ENCODE data around the gene SLAIN1. TPM values are rescaled to one million over a fixed set of nuclear protein-coding genes. Genes with fewer than 3 reads are reported as not detected.
"Not testable (repeated sequence)": the region's sequence is repeated elsewhere in the genome, so short reads cannot be mapped to it uniquely, and the experiment has no call there.

The SLAIN1 gene
- polyA plus RNA-seq (2013), result 36.2 TPM

DNA sequence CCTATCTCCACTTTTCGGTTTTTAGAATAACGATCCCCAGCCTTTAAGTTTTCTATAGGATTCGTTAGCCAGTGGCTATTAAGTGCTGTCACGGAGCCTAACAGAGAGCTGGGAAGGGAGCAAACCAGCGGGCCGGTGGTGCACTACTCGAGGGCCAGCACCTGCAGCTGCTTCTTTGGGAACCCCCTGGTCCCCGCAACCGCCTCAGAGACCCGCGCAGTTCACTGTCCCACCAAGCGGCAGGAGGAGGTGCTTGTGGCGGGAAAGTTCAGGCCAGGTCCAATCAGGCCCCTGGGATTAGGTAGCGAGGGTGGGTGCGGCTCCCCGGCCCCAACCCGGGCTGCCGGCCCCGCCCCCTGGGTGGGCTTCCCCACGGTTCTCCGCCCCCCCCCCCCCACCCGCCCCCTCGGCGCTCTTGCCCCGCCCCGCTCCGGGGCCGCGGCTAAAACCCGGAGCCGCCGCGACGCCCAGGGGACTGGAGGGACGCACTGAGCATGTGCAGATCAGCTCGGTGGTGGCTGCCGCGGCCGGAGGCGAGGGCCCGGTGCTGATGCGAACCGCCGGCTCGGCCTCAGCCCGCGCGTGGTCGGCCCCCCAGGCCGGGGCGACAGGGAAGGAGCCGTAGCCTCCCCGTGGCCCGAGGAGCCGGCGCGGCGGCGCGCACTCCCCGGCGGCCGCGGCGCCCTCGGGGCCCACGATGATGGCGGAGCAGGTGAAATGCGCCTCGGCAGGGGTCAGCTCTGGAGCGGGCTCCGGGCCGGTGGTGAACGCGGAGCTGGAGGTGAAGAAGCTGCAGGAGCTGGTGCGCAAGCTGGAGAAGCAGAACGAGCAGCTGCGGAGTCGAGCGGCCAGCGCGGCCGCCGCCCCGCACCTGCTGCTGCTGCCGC, at the start of gene SLAIN1:
Gene SLAIN1 (plus strand): TSS at position 471 of the 887 bp plus-strand sequence. CDS start 227 bp downstream, at position 698.
- ChIA-PET POLR2A (interaction anchor here (0.5 to 0.6 kb wide), 2 partner anchors 101 to 953 kb away, joined by 4 to 5 read pairs; no protein-coding TSS in a partner anchor), CTCF (interaction anchor here (0.6 to 0.7 kb wide), 2 partner anchors 70 to 101 kb away, joined by 3 read pairs; no protein-coding TSS in a partner anchor)
- H3K36me3 ChIP-seq (ENCODE audit: control insufficient read depth in 4 of 4, insufficient read depth in 4 of 4, low read length in 3 of 4), result no peaks in the 10 kb centered on the region
- H3K9me3 ChIP-seq (ENCODE audit: control extremely low read depth in 1 of 5, control insufficient read depth in 4 of 5, insufficient read depth in 2 of 5, low read depth in 1 of 5, low read length in 4 of 5), result no peaks in the 10 kb centered on the region
- H3K27me3 ChIP-seq (replicated peaks in 2 of 5; ENCODE audit: control insufficient read depth in 4 of 5, insufficient read depth in 5 of 5, low read length in 4 of 5), result no peaks in the 10 kb centered on the region
- DNase-seq, result peak; percentile 85 to 95 (median 93)
- peaks cover 17 to 30% (median 25%) of the 10 kb centered on the region in 4 experiments for H3K4me1 ChIP-seq (ENCODE audit: control extremely low read depth in 1 of 4, control insufficient read depth in 4 of 4, insufficient read depth in 4 of 4, low read length in 3 of 4)
- H3K4me3 ChIP-seq (ENCODE audit: control insufficient read depth in 1 of 7, extremely low read depth in 1 of 7, insufficient read depth in 4 of 7, low read depth in 2 of 7, low read length in 6 of 7), result peak within 1 kb of the TSS; percentile 68 to 97 (median 92)
- WGBS (ENCODE audit: insufficient coverage), result 0% methylated on average over 51 of the region's 86 CpGs
- H3K27ac ChIP-seq (ENCODE audit: insufficient read depth in 1 of 2, low read depth in 1 of 2, low read length in 2 of 2, poor library complexity in 1 of 2, severe bottlenecking in 2 of 2), result peak within 1 kb of the TSS in 1 of 2 experiments; percentile 64

DNA sequence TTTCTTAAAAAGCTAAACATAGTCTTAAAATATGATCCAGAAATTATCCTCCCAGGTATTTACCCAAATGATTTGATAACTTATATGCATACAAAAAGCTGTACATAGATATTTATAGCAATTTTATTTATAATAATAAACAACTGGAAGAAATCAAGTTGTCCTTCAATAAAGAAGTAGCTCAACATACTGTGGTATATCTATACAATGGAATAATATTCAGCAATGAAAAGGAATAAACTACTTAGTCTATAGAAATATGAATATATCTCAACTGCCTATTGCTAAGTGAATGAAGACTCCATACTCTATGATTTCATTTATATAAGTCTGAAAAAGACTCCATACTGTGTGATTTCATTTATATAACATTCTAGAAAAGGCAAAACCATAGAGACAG, 47.1 kb upstream of the SLAIN1 start:
- DNase-seq, result no peak
- no peaks in the 10 kb centered on the region for H3K27me3 ChIP-seq (replicated peaks in 2 of 5; ENCODE audit: control insufficient read depth in 4 of 5, insufficient read depth in 5 of 5, low read length in 4 of 5)
- H3K36me3 ChIP-seq (ENCODE audit: control insufficient read depth in 4 of 4, insufficient read depth in 4 of 4, low read length in 3 of 4), result no peaks in the 10 kb centered on the region
- peaks cover 0 to 4% (median 0%) of the 10 kb centered on the region in 5 experiments for H3K9me3 ChIP-seq (ENCODE audit: control extremely low read depth in 1 of 5, control insufficient read depth in 4 of 5, insufficient read depth in 2 of 5, low read depth in 1 of 5, low read length in 4 of 5)
- ChIA-PET CTCF (no interaction called here), POLR2A (interaction anchor here (0.7 kb wide), 1 partner anchor 9 kb away, joined by 4 read pairs; no protein-coding TSS in a partner anchor)
- H3K4me1 ChIP-seq (ENCODE audit: control extremely low read depth in 1 of 4, control insufficient read depth in 4 of 4, insufficient read depth in 4 of 4, low read length in 3 of 4), result peaks cover 0 to 7% (median 2%) of the 10 kb centered on the region in 4 experiments
- H3K4me3 ChIP-seq (ENCODE audit: control insufficient read depth in 1 of 7, extremely low read depth in 1 of 7, insufficient read depth in 4 of 7, low read depth in 2 of 7, low read length in 6 of 7), result no peak overlapping the region
- H3K27ac ChIP-seq (ENCODE audit: insufficient read depth in 1 of 2, low read depth in 1 of 2, low read length in 2 of 2, poor library complexity in 1 of 2, severe bottlenecking in 2 of 2), result no peak overlapping the region

DNA sequence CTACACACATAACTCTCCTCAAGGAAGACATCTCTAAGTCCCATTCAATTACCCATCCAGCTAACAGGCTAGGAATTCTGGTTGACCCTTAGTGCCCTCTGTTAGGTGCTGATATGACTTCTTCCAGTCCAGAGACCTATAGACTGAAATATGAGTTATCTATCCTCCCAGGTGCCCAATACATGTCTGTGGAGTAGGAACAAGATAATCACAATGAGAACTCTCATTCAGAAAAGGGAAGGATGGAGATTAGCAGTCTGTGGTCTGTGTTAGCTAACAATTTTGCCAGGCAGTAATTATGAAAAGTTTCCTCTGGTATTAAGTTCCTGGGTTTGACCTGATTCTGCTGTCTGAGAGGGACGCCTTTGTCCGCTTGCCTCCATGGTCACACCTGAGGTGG, 44.2 kb upstream of the SLAIN1 start:
- peaks cover 0 to 7% (median 2%) of the 10 kb centered on the region in 4 experiments for H3K4me1 ChIP-seq (ENCODE audit: control extremely low read depth in 1 of 4, control insufficient read depth in 4 of 4, insufficient read depth in 4 of 4, low read length in 3 of 4)
- peak; percentile 13 to 62 (median 54) for DNase-seq
- peaks cover 0 to 4% (median 0%) of the 10 kb centered on the region in 5 experiments for H3K9me3 ChIP-seq (ENCODE audit: control extremely low read depth in 1 of 5, control insufficient read depth in 4 of 5, insufficient read depth in 2 of 5, low read depth in 1 of 5, low read length in 4 of 5)
- no peaks in the 10 kb centered on the region for H3K36me3 ChIP-seq (ENCODE audit: control insufficient read depth in 4 of 4, insufficient read depth in 4 of 4, low read length in 3 of 4)
- CTCF ChIA-PET, result interaction anchor here (1.0 kb wide), 1 partner anchor 160 kb away, joined by 3 read pairs; no protein-coding TSS in a partner anchor
- 20% methylated on average over 2 of the region's 2 CpGs for WGBS (ENCODE audit: insufficient coverage)
- H3K27ac ChIP-seq (ENCODE audit: insufficient read depth in 1 of 2, low read depth in 1 of 2, low read length in 2 of 2, poor library complexity in 1 of 2, severe bottlenecking in 2 of 2), result no peak overlapping the region
- no peaks in the 10 kb centered on the region for H3K27me3 ChIP-seq (replicated peaks in 2 of 5; ENCODE audit: control insufficient read depth in 4 of 5, insufficient read depth in 5 of 5, low read length in 4 of 5)
- POLR2A ChIA-PET, result no interaction called here
- no peak overlapping the region for H3K4me3 ChIP-seq (ENCODE audit: control insufficient read depth in 1 of 7, extremely low read depth in 1 of 7, insufficient read depth in 4 of 7, low read depth in 2 of 7, low read length in 6 of 7)

DNA sequence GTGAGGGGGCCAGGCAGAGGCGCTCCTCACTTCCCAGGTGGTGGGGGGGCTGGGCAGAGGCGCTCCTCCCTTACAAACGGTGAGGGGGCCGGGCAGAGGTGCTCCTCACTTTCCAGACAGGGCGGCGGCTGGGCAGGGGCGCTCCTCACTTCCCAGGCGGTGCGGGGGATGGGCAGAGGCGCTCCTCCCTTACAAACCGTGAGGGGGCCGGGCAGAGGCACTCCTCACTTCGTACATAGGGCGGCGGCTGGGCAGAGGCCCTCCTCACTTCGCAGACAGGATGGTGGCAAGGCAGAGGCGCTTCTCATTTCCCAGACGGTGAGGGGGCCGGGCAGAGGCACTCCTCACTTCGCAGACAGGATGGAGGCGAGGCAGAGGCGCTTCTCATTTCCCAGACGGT, 37.5 kb upstream of the SLAIN1 start:
- H3K9me3 ChIP-seq (ENCODE audit: control extremely low read depth in 1 of 5, control insufficient read depth in 4 of 5, insufficient read depth in 2 of 5, low read depth in 1 of 5, low read length in 4 of 5); H3K27me3 ChIP-seq (replicated peaks in 2 of 5; ENCODE audit: control insufficient read depth in 4 of 5, insufficient read depth in 5 of 5, low read length in 4 of 5); POLR2A ChIA-PET; DNase-seq; H3K4me3 ChIP-seq (ENCODE audit: control insufficient read depth in 1 of 7, extremely low read depth in 1 of 7, insufficient read depth in 4 of 7, low read depth in 2 of 7, low read length in 6 of 7); H3K4me1 ChIP-seq (ENCODE audit: control extremely low read depth in 1 of 4, control insufficient read depth in 4 of 4, insufficient read depth in 4 of 4, low read length in 3 of 4); H3K27ac ChIP-seq (ENCODE audit: insufficient read depth in 1 of 2, low read depth in 1 of 2, low read length in 2 of 2, poor library complexity in 1 of 2, severe bottlenecking in 2 of 2); H3K36me3 ChIP-seq (ENCODE audit: control insufficient read depth in 4 of 4, insufficient read depth in 4 of 4, low read length in 3 of 4); CTCF ChIA-PET: not testable (repeated sequence)
- WGBS (ENCODE audit: insufficient coverage), result 94% methylated on average over 22 of the region's 23 CpGs

DNA sequence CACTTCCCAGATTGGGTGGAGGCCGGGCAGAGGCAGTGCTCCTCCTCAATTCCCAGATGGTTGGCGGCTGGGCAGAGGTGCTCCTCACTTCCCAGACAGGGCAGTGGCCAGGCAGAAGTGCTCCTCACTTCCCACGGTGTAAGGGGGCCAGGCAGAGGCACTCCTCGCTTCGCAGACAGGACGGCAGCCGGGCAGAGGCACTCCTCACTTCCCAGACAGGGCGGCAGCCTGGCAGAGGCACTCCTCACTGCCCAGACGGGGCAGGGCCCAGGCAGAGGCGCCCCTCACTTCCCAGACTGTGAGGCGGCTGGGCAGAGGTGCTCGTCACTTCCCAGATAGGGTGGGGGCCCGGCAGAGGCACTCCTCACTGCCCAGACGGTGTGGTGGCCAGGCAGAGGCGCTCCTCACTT, 36.6 kb upstream of the SLAIN1 start:
- ChIA-PET POLR2A (no interaction called here), CTCF (no interaction called here)
- DNase-seq, result no peak
- no peaks in the 10 kb centered on the region for H3K4me1 ChIP-seq (ENCODE audit: control extremely low read depth in 1 of 4, control insufficient read depth in 4 of 4, insufficient read depth in 4 of 4, low read length in 3 of 4)
- no peak overlapping the region for H3K4me3 ChIP-seq (ENCODE audit: control insufficient read depth in 1 of 7, extremely low read depth in 1 of 7, insufficient read depth in 4 of 7, low read depth in 2 of 7, low read length in 6 of 7)
- no peaks in the 10 kb centered on the region for H3K27me3 ChIP-seq (replicated peaks in 2 of 5; ENCODE audit: control insufficient read depth in 4 of 5, insufficient read depth in 5 of 5, low read length in 4 of 5)
- peaks cover 0 to 3% (median 0%) of the 10 kb centered on the region in 5 experiments for H3K9me3 ChIP-seq (ENCODE audit: control extremely low read depth in 1 of 5, control insufficient read depth in 4 of 5, insufficient read depth in 2 of 5, low read depth in 1 of 5, low read length in 4 of 5)
- H3K27ac ChIP-seq (ENCODE audit: insufficient read depth in 1 of 2, low read depth in 1 of 2, low read length in 2 of 2, poor library complexity in 1 of 2, severe bottlenecking in 2 of 2), result no peak overlapping the region
- H3K36me3 ChIP-seq (ENCODE audit: control insufficient read depth in 4 of 4, insufficient read depth in 4 of 4, low read length in 3 of 4), result no peaks in the 10 kb centered on the region
- WGBS (ENCODE audit: insufficient coverage), result 98% methylated on average over 15 of the region's 15 CpGs

DNA sequence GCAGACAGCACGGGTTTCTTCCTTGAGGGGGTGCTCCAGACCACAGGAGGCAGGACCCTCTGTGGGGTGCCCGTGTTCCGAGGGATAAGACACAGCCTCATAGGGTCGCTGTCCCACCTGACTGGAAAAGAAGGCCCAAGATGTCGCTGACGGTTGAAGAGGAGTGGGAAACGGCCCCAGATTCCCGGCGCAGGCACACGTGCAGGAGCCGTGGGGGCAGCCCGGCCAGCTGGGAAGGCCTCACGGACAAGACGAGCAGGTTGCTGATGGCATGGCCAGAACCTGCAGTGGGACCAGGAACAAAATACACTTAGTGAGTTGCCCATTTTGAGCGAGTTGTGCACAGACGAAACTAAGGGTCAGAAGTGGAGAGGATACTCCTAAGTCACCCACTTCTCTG, 35.2 kb upstream of the SLAIN1 start:
- H3K27ac ChIP-seq (ENCODE audit: insufficient read depth in 1 of 2, low read depth in 1 of 2, low read length in 2 of 2, poor library complexity in 1 of 2, severe bottlenecking in 2 of 2); H3K4me1 ChIP-seq (ENCODE audit: control extremely low read depth in 1 of 4, control insufficient read depth in 4 of 4, insufficient read depth in 4 of 4, low read length in 3 of 4); DNase-seq; H3K9me3 ChIP-seq (ENCODE audit: control extremely low read depth in 1 of 5, control insufficient read depth in 4 of 5, insufficient read depth in 2 of 5, low read depth in 1 of 5, low read length in 4 of 5); POLR2A ChIA-PET; H3K36me3 ChIP-seq (ENCODE audit: control insufficient read depth in 4 of 4, insufficient read depth in 4 of 4, low read length in 3 of 4); H3K4me3 ChIP-seq (ENCODE audit: control insufficient read depth in 1 of 7, extremely low read depth in 1 of 7, insufficient read depth in 4 of 7, low read depth in 2 of 7, low read length in 6 of 7); CTCF ChIA-PET; H3K27me3 ChIP-seq (replicated peaks in 2 of 5; ENCODE audit: control insufficient read depth in 4 of 5, insufficient read depth in 5 of 5, low read length in 4 of 5): not testable (repeated sequence)
- 98% methylated on average over 14 of the region's 16 CpGs for WGBS (ENCODE audit: insufficient coverage)

DNA sequence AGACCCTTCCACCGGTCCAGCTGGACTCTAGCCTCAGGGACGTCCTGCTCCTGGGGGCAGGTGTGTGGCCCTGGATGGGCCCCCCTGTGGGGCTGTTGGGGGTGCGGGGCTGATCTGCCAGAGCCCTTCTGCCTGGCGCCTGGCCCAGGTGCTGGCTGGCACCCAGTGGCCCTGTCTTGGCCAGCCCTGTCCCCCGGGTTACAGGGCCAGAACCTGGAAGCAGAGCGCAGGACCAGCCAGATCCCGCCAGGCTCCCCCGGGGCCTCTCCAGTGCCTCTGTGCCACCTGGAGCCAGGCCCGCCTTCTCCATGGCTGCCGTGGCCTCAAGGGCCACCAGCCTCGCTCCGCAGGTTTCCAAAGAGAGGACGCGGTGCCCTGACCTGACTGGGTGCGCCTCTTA, 34.7 kb upstream of the SLAIN1 start:
- H3K27me3 ChIP-seq (replicated peaks in 2 of 5; ENCODE audit: control insufficient read depth in 4 of 5, insufficient read depth in 5 of 5, low read length in 4 of 5); DNase-seq; H3K36me3 ChIP-seq (ENCODE audit: control insufficient read depth in 4 of 4, insufficient read depth in 4 of 4, low read length in 3 of 4); H3K4me1 ChIP-seq (ENCODE audit: control extremely low read depth in 1 of 4, control insufficient read depth in 4 of 4, insufficient read depth in 4 of 4, low read length in 3 of 4); H3K9me3 ChIP-seq (ENCODE audit: control extremely low read depth in 1 of 5, control insufficient read depth in 4 of 5, insufficient read depth in 2 of 5, low read depth in 1 of 5, low read length in 4 of 5); POLR2A ChIA-PET; H3K27ac ChIP-seq (ENCODE audit: insufficient read depth in 1 of 2, low read depth in 1 of 2, low read length in 2 of 2, poor library complexity in 1 of 2, severe bottlenecking in 2 of 2); CTCF ChIA-PET; H3K4me3 ChIP-seq (ENCODE audit: control insufficient read depth in 1 of 7, extremely low read depth in 1 of 7, insufficient read depth in 4 of 7, low read depth in 2 of 7, low read length in 6 of 7): not testable (repeated sequence)
- 100% methylated on average over 2 of the region's 15 CpGs for WGBS (ENCODE audit: insufficient coverage)

Measured in common myeloid progenitor, CD34-positive (primary cell).